HFFc6 (cell line): ENCODE data around the gene AUNIP. TPM values are rescaled to one million over a fixed set of nuclear protein-coding genes. Genes with fewer than 3 reads are reported as not detected.

Experiments
- DNase-seq: peaks from one replicate; pipeline ENCODE4 v3.0.0-alpha.2; 2018
- H3K27ac Mint-ChIP-seq: 2 replicates; pipeline ENCODE4 v1.8.0; 2020; ENCODE audit warnings: mild to moderate bottlenecking, mixed read lengths
- H3K27me3 Mint-ChIP-seq: 2 replicates; pipeline ENCODE4 v1.8.0; 2021; ENCODE audit warnings: mild to moderate bottlenecking, moderate library complexity, mixed read lengths; ENCODE audit not compliant: insufficient read depth
- H3K36me3 Mint-ChIP-seq: 2 replicates; pipeline ENCODE4 v1.8.0; 2021; ENCODE audit warnings: low read depth, mixed read lengths
- H3K4me1 Mint-ChIP-seq: 2 replicates; pipeline ENCODE4 v1.8.0; 2020; ENCODE audit warnings: low read depth, mixed read lengths
- H3K4me3 Mint-ChIP-seq: 2 replicates; pipeline ENCODE4 v1.8.0; 2020; ENCODE audit warnings: mild to moderate bottlenecking, moderate library complexity, mixed read lengths
- H3K9me3 Mint-ChIP-seq: 2 replicates; pipeline ENCODE4 v1.8.0; 2020; ENCODE audit warnings: mild to moderate bottlenecking, mixed read lengths
- total RNA-seq, 6 experiments: library from RNA; stranded (reverse); fragmentation: NEBNext Ultra II Directional; extraction: Animal tissue kit (Norgen Biotek cat#: 25700); gene quantifications; 2 replicates in 1 of 6; 3 replicates in 5 of 6; pipeline ENCODE4 v1.2.3, GENCODE V29; 2021
- TF ChIP-seq, protein P1 (sequence below): fragments of 200-600 bp; sonication (generic); IDR thresholded peaks from 2 replicates; pipeline ENCODE4 v1.5.0; 2021; ENCODE audit warnings: antibody characterized with exemption, mild to moderate bottlenecking

The AUNIP gene
- total RNA-seq, 6 experiments from 2014 or later = 2.4 to 3.6 (median 3.2) TPM

- H3K4me3 Mint-ChIP-seq = no peak overlapping the region
- H3K27ac Mint-ChIP-seq = no peak overlapping the region
- DNase-seq = no peak
- no peaks in the 10 kb centered on the region; the same call in 1 of the 2 replicates for H3K27me3 Mint-ChIP-seq
- TF ChIP-seq, protein P1, sequence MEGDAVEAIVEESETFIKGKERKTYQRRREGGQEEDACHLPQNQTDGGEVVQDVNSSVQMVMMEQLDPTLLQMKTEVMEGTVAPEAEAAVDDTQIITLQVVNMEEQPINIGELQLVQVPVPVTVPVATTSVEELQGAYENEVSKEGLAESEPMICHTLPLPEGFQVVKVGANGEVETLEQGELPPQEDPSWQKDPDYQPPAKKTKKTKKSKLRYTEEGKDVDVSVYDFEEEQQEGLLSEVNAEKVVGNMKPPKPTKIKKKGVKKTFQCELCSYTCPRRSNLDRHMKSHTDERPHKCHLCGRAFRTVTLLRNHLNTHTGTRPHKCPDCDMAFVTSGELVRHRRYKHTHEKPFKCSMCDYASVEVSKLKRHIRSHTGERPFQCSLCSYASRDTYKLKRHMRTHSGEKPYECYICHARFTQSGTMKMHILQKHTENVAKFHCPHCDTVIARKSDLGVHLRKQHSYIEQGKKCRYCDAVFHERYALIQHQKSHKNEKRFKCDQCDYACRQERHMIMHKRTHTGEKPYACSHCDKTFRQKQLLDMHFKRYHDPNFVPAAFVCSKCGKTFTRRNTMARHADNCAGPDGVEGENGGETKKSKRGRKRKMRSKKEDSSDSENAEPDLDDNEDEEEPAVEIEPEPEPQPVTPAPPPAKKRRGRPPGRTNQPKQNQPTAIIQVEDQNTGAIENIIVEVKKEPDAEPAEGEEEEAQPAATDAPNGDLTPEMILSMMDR = no peak
- H3K4me1 Mint-ChIP-seq = peaks cover 21% of the 10 kb centered on the region; the same call in 1 of the 2 replicates
- peaks cover 18% of the 10 kb centered on the region for H3K36me3 Mint-ChIP-seq
- H3K9me3 Mint-ChIP-seq = no peaks in the 10 kb centered on the region
Observed at GRCh38 chr1:25862785-25863485, 3.7 kb upstream of the AUNIP start.

GRCh38 chr1:25861316-25862286 lies 2.3 kb upstream of the AUNIP start:
- H3K27ac Mint-ChIP-seq = peak overlapping the region; percentile 26; the same call in 1 of the 2 replicates

DNA sequence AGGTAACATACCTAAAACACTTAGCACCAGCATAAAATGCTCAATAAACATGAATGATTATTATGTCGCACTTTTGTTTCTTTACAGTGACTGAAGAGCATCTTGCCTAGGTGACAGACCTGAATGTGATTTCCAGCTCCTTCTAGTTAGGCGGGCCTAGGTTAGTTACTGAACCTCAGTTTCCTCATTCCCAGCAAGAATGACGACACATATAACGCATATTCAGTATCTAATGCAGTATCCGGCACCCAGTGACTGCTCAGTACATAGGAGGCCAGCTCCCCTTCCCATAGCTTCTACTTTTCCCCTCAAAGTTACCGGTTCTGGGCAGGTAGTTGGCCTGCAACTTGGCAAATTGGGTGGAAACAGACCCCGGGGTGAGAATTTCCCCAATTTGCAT lies 763 bp downstream of the AUNIP start:
- Mint-ChIP-seq H3K4me3 (peak overlapping the region; percentile 94), H3K27ac (peak overlapping the region; percentile 97), H3K4me1 (peaks cover 21% of the 10 kb centered on the region; the same call in 1 of the 2 replicates), H3K27me3 (no peaks in the 10 kb centered on the region; the same call in 1 of the 2 replicates), H3K36me3 (peaks cover 14% of the 10 kb centered on the region), H3K9me3 (no peaks in the 10 kb centered on the region)
- TF ChIP-seq, protein P1 = no peak
- no peak for DNase-seq

More at GRCh38 chr1:25861316-25862286, 2.3 kb upstream of the AUNIP start:
- no peak for DNase-seq
- Mint-ChIP-seq H3K9me3 (no peaks in the 10 kb centered on the region), H3K4me3 (no peak overlapping the region), H3K36me3 (peaks cover 18% of the 10 kb centered on the region), H3K27me3 (no peaks in the 10 kb centered on the region; the same call in 1 of the 2 replicates), H3K4me1 (peaks cover 21% of the 10 kb centered on the region; the same call in 1 of the 2 replicates)
- TF ChIP-seq, protein P1 = no peak

- Mint-ChIP-seq H3K36me3 (no peaks in the 10 kb centered on the region), H3K27ac (no peak overlapping the region), H3K9me3 (no peaks in the 10 kb centered on the region), H3K27me3 (no peaks in the 10 kb centered on the region; the same call in 1 of the 2 replicates), H3K4me1 (peaks cover 21% of the 10 kb centered on the region; the same call in 1 of the 2 replicates), H3K4me3 (no peak overlapping the region)
- no peak for DNase-seq
- TF ChIP-seq, protein P1 = no peak
Observed at GRCh38 chr1:25856856-25857255, 2.4 kb downstream of the AUNIP start.

- peaks cover 19% of the 10 kb centered on the region for H3K4me1 Mint-ChIP-seq
- H3K27me3 Mint-ChIP-seq = no peaks in the 10 kb centered on the region
- H3K9me3 Mint-ChIP-seq = peaks cover 4% of the 10 kb centered on the region; the same call in 1 of the 2 replicates
- H3K36me3 Mint-ChIP-seq = peaks cover 8% of the 10 kb centered on the region; the same call in 1 of the 2 replicates
- no peak for DNase-seq
- no peak overlapping the region for H3K27ac Mint-ChIP-seq
- H3K4me3 Mint-ChIP-seq = no peak overlapping the region
- TF ChIP-seq, protein P1 = no peak
Observed at GRCh38 chr1:25854554-25854953, 4.7 kb downstream of the AUNIP start.
